K562 (cell line): ENCODE measurements around the gene SHISA9. TPM values are rescaled to one million over a fixed set of nuclear protein-coding genes. Genes with fewer than 3 reads are reported as not detected.

Experiments
- ATAC-seq: fragments of 200-7000 bp; cut with Tn5 transposase; 3 replicates; pipeline ENCODE4 v1.9.1; 2020; ENCODE audit warnings: moderate library complexity
- BruUV-seq: library from RNA; stranded (reverse); fragments of 400-500 nt; replicated peaks from 2 replicates; lab custom pipeline; 2021; lab: Mats Ljungman, UMichigan
- CTCF ChIA-PET: fragments of 300-600 bp; formaldehyde crosslinking; extraction: SDS; loops from one replicate; lab custom pipeline; 2021; ENCODE audit warnings: low intra/inter-chr PET ratio; lab: Yijun Ruan, JAX
- POLR2A ChIA-PET: fragments of 300-600, 350-650 bp; sonication (Branson Sonifier 250); formaldehyde crosslinking; extraction: SDS; loops from one replicate; lab custom pipeline; 2021; ENCODE audit warnings: antibody characterized with exemption, inconsistent platforms; lab: Yijun Ruan, JAX
- DNase-seq, 4 experiments: peaks; one replicate each; pipeline versions ENCODE4 v3.0.0 to v3.0.0-alpha.2; 2011 to 2018; ENCODE audit warnings: low spot score in 3 of 4, mixed read lengths in 3 of 4; ENCODE audit errors: extremely low read depth in 1 of 4
- FAIRE-seq: peaks from 2 replicates; lab custom pipeline; 2011; peaks lifted over from hg19 to GRCh38; lab: Jason Lieb, UNC
- H2AFZ ChIP-seq: 2 replicates; pipeline ENCODE4 v1.6.0; 2011; ENCODE audit warnings: low read depth, low read length, control low read depth, inconsistent platforms
- H3K27ac ChIP-seq: fragments of 200-600 bp; 3 replicates; pipeline ENCODE4 v1.8.0; 2011; ENCODE audit warnings: low read depth, mild to moderate bottlenecking, control low read depth, inconsistent platforms, low read length, moderate library complexity, mixed read lengths; ENCODE audit errors: extremely low read depth
- H3K27me3 ChIP-seq, 2 experiments: fragments of 300-600 bp in 1 of 2; 2 replicates in 1 of 2; 3 replicates in 1 of 2; pipeline versions ENCODE4 v1.6.0 to v1.8.0; 2011; ENCODE audit warnings: inconsistent platforms in 2 of 2, low read length in 2 of 2, mild to moderate bottlenecking in 1 of 2, mixed read lengths in 1 of 2, moderate library complexity in 1 of 2; ENCODE audit not compliant: control insufficient read depth in 2 of 2, insufficient read depth in 2 of 2
- H3K36me3 ChIP-seq: fragments of 300-600 bp; 3 replicates; pipeline ENCODE4 v1.8.0; 2011; ENCODE audit warnings: mild to moderate bottlenecking, low read length, inconsistent platforms; ENCODE audit not compliant: control insufficient read depth, insufficient read depth
- H3K4me1 ChIP-seq, 2 experiments: fragments of 200-600 bp in 1 of 2; replicated peaks in 1 of 2; 2 replicates in 1 of 2; 3 replicates in 1 of 2; pipeline versions ENCODE4 v1.5.1 to v1.8.0; 2011; ENCODE audit warnings: inconsistent platforms in 2 of 2, low read length in 2 of 2, mild to moderate bottlenecking in 1 of 2, mixed read lengths in 1 of 2, moderate library complexity in 1 of 2; ENCODE audit not compliant: control insufficient read depth in 2 of 2, insufficient read depth in 2 of 2
- H3K4me2 ChIP-seq: 2 replicates; pipeline ENCODE4 v1.6.1; 2011; ENCODE audit warnings: low read length, control low read depth, inconsistent platforms, mixed read lengths; ENCODE audit not compliant: insufficient read depth
- H3K4me3 ChIP-seq: fragments of 200-600 bp; sonication (generic), shearing (Covaris generic); 2 replicates; pipeline ENCODE4 v1.5.1; 2016; ENCODE audit warnings: control low read depth, inconsistent platforms
- H3K79me2 ChIP-seq: fragments of 200-600 bp; 3 replicates; pipeline ENCODE4 v1.8.0; 2011; ENCODE audit warnings: low read length, inconsistent platforms; ENCODE audit not compliant: control insufficient read depth, insufficient read depth
- H3K9ac ChIP-seq, 2 experiments: 2 replicates each; pipeline versions ENCODE4 v1.6.0 to v1.6.1; 2011; ENCODE audit warnings: low read depth in 2 of 2, low read length in 2 of 2, control low read depth in 1 of 2, inconsistent platforms in 1 of 2, mild to moderate bottlenecking in 1 of 2, mixed read lengths in 1 of 2; ENCODE audit not compliant: insufficient read depth in 1 of 2
- H3K9me1 ChIP-seq: one replicate; pipeline ENCODE4 v1.6.0; 2011; ENCODE audit warnings: inconsistent platforms, mild to moderate bottlenecking, low read length, moderate library complexity; ENCODE audit not compliant: control insufficient read depth, insufficient read depth
- H3K9me3 ChIP-seq: replicated peaks from 2 replicates; pipeline ENCODE4 v1.5.1; 2011; ENCODE audit warnings: low read depth, low read length, inconsistent platforms; ENCODE audit not compliant: control insufficient read depth, insufficient read depth
- H4K20me1 ChIP-seq: replicated peaks from 2 replicates; pipeline ENCODE4 v1.6.1; 2011; ENCODE audit warnings: low read length, inconsistent platforms, mixed read lengths; ENCODE audit not compliant: control insufficient read depth, insufficient read depth
- CREB1 ChIP-seq, 2 experiments: sonication (generic) in 1 of 2; formaldehyde crosslinking in 1 of 2; IDR thresholded peaks; 2 replicates each; pipeline versions ENCODE4 v1.6.1 to v1.8.0; 2012 to 2022; ENCODE audit warnings: inconsistent platforms in 1 of 2, mild to moderate bottlenecking in 1 of 2, missing genetic modification reagents in 1 of 2, moderate library complexity in 1 of 2
- CXXC5 ChIP-seq: fragments of 250-450 bp; sonication (Bioruptor Pico); IDR thresholded peaks from 2 replicates; pipeline ENCODE4 v1.8.0; 2022; ENCODE audit warnings: inconsistent platforms, mild to moderate bottlenecking, moderate library complexity
- DNMT1 ChIP-seq: fragments of 450-650 bp; IDR thresholded peaks from 2 replicates; pipeline ENCODE4 v1.6.1; 2016; ENCODE audit warnings: antibody characterized with exemption, mild to moderate bottlenecking
- ELF4 ChIP-seq: fragments of 450-650 bp; formaldehyde crosslinking; IDR thresholded peaks from 2 replicates; pipeline ENCODE4 v1.4.0; 2022; ENCODE audit warnings: missing genetic modification characterization
- MTA1 ChIP-seq: fragments of 450-650 bp; IDR thresholded peaks from 2 replicates; pipeline ENCODE4 v1.6.1; 2017; ENCODE audit warnings: borderline replicate concordance
- NRF1 ChIP-seq, 2 experiments: fragments of 450-650 bp; IDR thresholded peaks in 1 of 2; conservative IDR thresholded peaks in 1 of 2; 2 replicates each; pipeline ENCODE4 v1.6.1; 2014; ENCODE audit warnings: mild to moderate bottlenecking in 2 of 2
- SMARCB1 ChIP-seq: IDR thresholded peaks from 2 replicates; pipeline ENCODE4 v1.6.1; 2011; ENCODE audit warnings: improper control_type of control experiment, low read depth; ENCODE audit not compliant: insufficient read length
- TAF9B ChIP-seq: fragments of 450-650 bp; IDR thresholded peaks from 2 replicates; pipeline ENCODE4 v1.6.1; 2018; ENCODE audit warnings: mild to moderate bottlenecking; ENCODE audit not compliant: partially characterized antibody
- ZBED1 ChIP-seq: IDR thresholded peaks from 2 replicates; pipeline ENCODE4 v1.6.1; 2014
- ZNF444 ChIP-seq: fragments of 250-450 bp; sonication (Bioruptor Pico); IDR thresholded peaks from 2 replicates; pipeline ENCODE4 v1.4.0; 2020; ENCODE audit warnings: mild to moderate bottlenecking, moderate library complexity
- WGBS: fragments of 100-300 bp; shearing (Covaris generic); methylation state at CpG from one replicate; pipeline ENCODE4 v1.1.6; 2016; ENCODE audit warnings: low coverage, mixed read lengths; ENCODE audit not compliant: insufficient coverage; ENCODE audit errors: missing lambda C conversion rate; 5-methylcytosine and 5-hydroxymethylcytosine counted together
- in situ Hi-C: fragments of 300-500 bp; cut with MboI; formaldehyde crosslinking; loops from 4 replicates; pipeline ENCODE4 v1.15.0; 2018; ENCODE audit warnings: inconsistent platforms, mixed read lengths
- intact Hi-C: fragments of 100-400 bp; cut with micrococcal nuclease; formaldehyde crosslinking; loops from 2 replicates; pipeline ENCODE4 v1.14.2; 2022
- polyA plus RNA-seq, 8 experiments: library from polyadenylated mRNA; depleted of rRNA in 4 of 8; stranded (reverse) in 5 of 8; unstranded in 3 of 8; fragments of >200 nt; fragmentation: Nextera tagmentation in 2 of 8; fragmentation: Illumina TruSeq in 1 of 8; extraction: Ambion mirVana in 2 of 8; extraction: Trizol in 1 of 8; gene quantifications; 2 replicates each; pipeline versions ENCODE4 v1.2.1 to v1.2.3, GENCODE V29; 2011 to 2014; ENCODE audit warnings: inconsistent platforms in 1 of 8, missing spikeins in 1 of 8
- total RNA-seq, 7 experiments: library from RNA; depleted of rRNA in 6 of 7; stranded (reverse); fragments of >200 nt in 6 of 7; fragmentation: Illumina TruSeq in 2 of 7; extraction: Trizol in 2 of 7; gene quantifications; 2 replicates each; pipeline versions ENCODE4 v1.2.1 to v1.2.3, GENCODE V29; 2011 to 2021; ENCODE audit warnings: low replicate concordance in 1 of 7

SHISA9 gene
- total and polyA plus RNA-seq, 9 of the 15 experiments (the other 6 are each of a cell fraction or from before 2014, with no cell fraction given): under 0.01 to 0.16 (median 0.01) TPM; not detected in 6

- Histone ChIP-seq H3K9me1 (no peaks in the 10 kb centered on the region), H3K27me3 (no peaks in the 10 kb centered on the region), H4K20me1 (no peaks in the 10 kb centered on the region), H3K79me2 (no peaks in the 10 kb centered on the region), H3K4me2 (no peak overlapping the region), H3K9me3 (peaks cover 11% of the 10 kb centered on the region; the same call in 1 of the 2 replicates), H3K27ac (no peak overlapping the region), H3K4me3 (no peak overlapping the region), H2AFZ (no peak overlapping the region), H3K4me1 (no peaks in the 10 kb centered on the region), H3K9ac (no peak overlapping the region), H3K36me3 (no peaks in the 10 kb centered on the region)
- in situ Hi-C loops (no loop called here), intact Hi-C loops (no loop called here)
- TF ChIP-seq ZBED1 (no peak), DNMT1 (no peak), ZNF444 (CRISPR knock-in tag) (no peak), CXXC5 (CRISPR knock-in tag) (no peak), CREB1 (IDR thresholded peaks at IDR 0.05) (no peak), CREB1 (CRISPR knock-in tag; IDR thresholded peaks at IDR 0.05) (no peak), SMARCB1 (no peak), MTA1 (no peak), NRF1 (conservative IDR thresholded peaks at IDR 0.05 in 1 of 2, IDR thresholded peaks at IDR 0.05 in 1 of 2) (no peak), ELF4 (CRISPR knock-in tag) (no peak), TAF9B (no peak)
- 1% methylated on average over 9 of the region's 9 CpGs for WGBS
- ChIA-PET POLR2A (no interaction called here), CTCF (no interaction called here)
- DNase-seq (no peak), ATAC-seq (no peak), FAIRE-seq (no peak)
- no TSS peak for BruUV-seq
These were observed 168.9 kb downstream of the SHISA9 start for GRCh38 chr16:13070268-13070667.
